SK-N-SH (cell line): Measurements from ENCODE around the gene GALNT11.

Source experiments
- EP300 ChIP-seq, 2 experiments: IDR thresholded peaks; 2 replicates each; pipeline versions ENCODE4 v1.4.0 to v1.6.1; 2012; ENCODE audit warnings: borderline replicate concordance in 1 of 2, low read depth in 1 of 2, low read length in 1 of 2
- EZH2phosphoT487 ChIP-seq: fragments of 200-600 bp; sonication (generic); IDR thresholded peaks from 2 replicates; pipeline ENCODE4 v1.6.1; 2017; ENCODE audit warnings: low read depth, mixed run types, mild to moderate bottlenecking, antibody characterized with exemption, moderate library complexity, borderline replicate concordance
- GATA2 ChIP-seq: sonication (generic); formaldehyde crosslinking; IDR thresholded peaks from 2 replicates; pipeline ENCODE4 v1.5.0; 2020; ENCODE audit warnings: mild to moderate bottlenecking, missing genetic modification reagents
- JUND ChIP-seq: IDR thresholded peaks from 2 replicates; pipeline ENCODE4 v1.4.0; 2012
- TF ChIP-seq, protein P1 (sequence below): IDR thresholded peaks from 2 replicates; pipeline ENCODE4 v1.6.1; 2012; ENCODE audit warnings: mild to moderate bottlenecking, low read depth, low read length, moderate library complexity

DNA sequence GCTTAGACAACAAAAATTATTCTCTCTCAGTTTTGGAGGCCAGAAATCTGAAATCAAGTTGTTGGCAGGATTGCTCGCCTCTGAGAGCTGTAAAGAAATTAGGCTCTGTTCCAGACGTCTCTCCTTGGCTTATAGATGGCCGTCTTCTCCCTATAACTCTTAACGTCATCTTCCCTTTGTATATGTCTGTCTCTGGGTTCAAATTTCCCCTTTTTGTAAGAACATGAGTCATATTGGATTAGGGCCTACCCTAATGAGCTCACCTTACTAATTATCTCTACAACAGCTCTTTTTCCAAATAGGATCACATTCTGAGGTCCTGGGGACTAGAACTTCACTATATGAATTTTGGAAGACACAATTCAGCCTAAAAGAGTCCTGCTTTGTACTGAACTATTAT lies 46.9 kb upstream of the GALNT11 start:
- TF ChIP-seq GATA2 (CRISPR knock-in tag) (no peak), EP300 (IDR thresholded peaks at IDR 0.05; ENCODE audit: borderline replicate concordance in 1 of 2, low read depth in 1 of 2, low read length in 1 of 2) (no peak), EZH2phosphoT487 (no peak), JUND (no peak)
- TF ChIP-seq, protein P1, sequence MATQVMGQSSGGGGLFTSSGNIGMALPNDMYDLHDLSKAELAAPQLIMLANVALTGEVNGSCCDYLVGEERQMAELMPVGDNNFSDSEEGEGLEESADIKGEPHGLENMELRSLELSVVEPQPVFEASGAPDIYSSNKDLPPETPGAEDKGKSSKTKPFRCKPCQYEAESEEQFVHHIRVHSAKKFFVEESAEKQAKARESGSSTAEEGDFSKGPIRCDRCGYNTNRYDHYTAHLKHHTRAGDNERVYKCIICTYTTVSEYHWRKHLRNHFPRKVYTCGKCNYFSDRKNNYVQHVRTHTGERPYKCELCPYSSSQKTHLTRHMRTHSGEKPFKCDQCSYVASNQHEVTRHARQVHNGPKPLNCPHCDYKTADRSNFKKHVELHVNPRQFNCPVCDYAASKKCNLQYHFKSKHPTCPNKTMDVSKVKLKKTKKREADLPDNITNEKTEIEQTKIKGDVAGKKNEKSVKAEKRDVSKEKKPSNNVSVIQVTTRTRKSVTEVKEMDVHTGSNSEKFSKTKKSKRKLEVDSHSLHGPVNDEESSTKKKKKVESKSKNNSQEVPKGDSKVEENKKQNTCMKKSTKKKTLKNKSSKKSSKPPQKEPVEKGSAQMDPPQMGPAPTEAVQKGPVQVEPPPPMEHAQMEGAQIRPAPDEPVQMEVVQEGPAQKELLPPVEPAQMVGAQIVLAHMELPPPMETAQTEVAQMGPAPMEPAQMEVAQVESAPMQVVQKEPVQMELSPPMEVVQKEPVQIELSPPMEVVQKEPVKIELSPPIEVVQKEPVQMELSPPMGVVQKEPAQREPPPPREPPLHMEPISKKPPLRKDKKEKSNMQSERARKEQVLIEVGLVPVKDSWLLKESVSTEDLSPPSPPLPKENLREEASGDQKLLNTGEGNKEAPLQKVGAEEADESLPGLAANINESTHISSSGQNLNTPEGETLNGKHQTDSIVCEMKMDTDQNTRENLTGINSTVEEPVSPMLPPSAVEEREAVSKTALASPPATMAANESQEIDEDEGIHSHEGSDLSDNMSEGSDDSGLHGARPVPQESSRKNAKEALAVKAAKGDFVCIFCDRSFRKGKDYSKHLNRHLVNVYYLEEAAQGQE, result no peak
